Uterus (tissue), 4 donors: ENCODE measurements around the gene TLE1. TPM values are rescaled to one million over a fixed set of nuclear protein-coding genes. Genes with fewer than 3 reads are reported as not detected.

ENCODE experiments used
- DNase-seq, 2 donors: peaks; one replicate each; pipeline ENCODE4 v3.0.0-alpha.2; 2019 to 2020
- H3K27ac ChIP-seq, 2 donors: fragments of 200-600 bp; sonication (generic); 1 replicate in 1 of 2; 2 replicates in 1 of 2; pipeline ENCODE4 v1.5.1; 2016 to 2018
- H3K27me3 ChIP-seq, 2 donors: fragments of 200-600 bp; sonication (generic); one replicate each; pipeline ENCODE4 v1.5.1; 2018 to 2019; ENCODE audit warnings: control low read depth in 1 of 2
- H3K36me3 ChIP-seq, 2 donors: fragments of 200-600 bp; sonication (generic); one replicate each; pipeline ENCODE4 v1.5.1; 2019; ENCODE audit warnings: control low read depth in 1 of 2
- H3K4me1 ChIP-seq, 2 donors: fragments of 200-600 bp; sonication (generic); one replicate each; pipeline ENCODE4 v1.5.1; 2018 to 2019; ENCODE audit warnings: control low read depth in 1 of 2
- H3K4me3 ChIP-seq, 2 donors: fragments of 200-600 bp; sonication (generic); 1 replicate in 1 of 2; 2 replicates in 1 of 2; pipeline ENCODE4 v1.5.1; 2018 to 2019; ENCODE audit warnings: mild to moderate bottlenecking in 1 of 2
- H3K9me3 ChIP-seq, 2 donors: fragments of 200-600 bp; sonication (generic); one replicate each; pipeline ENCODE4 v1.5.1; 2019; ENCODE audit warnings: control low read depth in 1 of 2
- CTCF ChIP-seq, 4 experiments: fragments of 200-600 bp in 2 of 4; fragments of 450-650 bp in 2 of 4; sonication (generic) in 2 of 4; IDR thresholded peaks; one replicate each; pipeline ENCODE4 v1.5.1; 2016 to 2019; ENCODE audit warnings: antibody characterized with exemption in 4 of 4, mild to moderate bottlenecking in 2 of 4, moderate library complexity in 1 of 4
- POLR2A ChIP-seq, 2 donors: fragments of 450-650 bp; IDR thresholded peaks; one replicate each; pipeline ENCODE4 v1.6.1; 2016; ENCODE audit warnings: antibody characterized with exemption in 2 of 2, mild to moderate bottlenecking in 1 of 2, moderate library complexity in 1 of 2
- intact Hi-C: fragments of 100-400 bp; cut with DNase I; formaldehyde crosslinking; loops from one replicate; pipeline ENCODE4 v1.15.1; 2023; ENCODE audit warnings: low total_unique reads
- total RNA-seq, 4 donors: library from RNA; depleted of rRNA in 3 of 4; stranded (reverse); fragments of >200 nt in 3 of 4; gene quantifications; one replicate each; pipeline versions ENCODE4 v1.1.0 to v1.2.4, GENCODE V29; 2014 to 2023
- donor health status: DM: yes; HTN: yes; CAD: no.

TLE1 gene
- total RNA-seq, 4 donors from 2014 or later, result 31.0 to 124 (median 62.6) TPM

GRCh38 chr9:81613002-81613812, 76.1 kb downstream of the TLE1 start:
- intact Hi-C loops, result no loop called here
- Histone ChIP-seq H3K27me3 (no peaks in the 10 kb centered on the region), H3K9me3 (no peaks in the 10 kb centered on the region), H3K27ac (peak overlapping the region; percentile 76 to 85), H3K4me3 (no peak overlapping the region), H3K4me1 (no peaks in the 10 kb centered on the region), H3K36me3 (no peaks in the 10 kb centered on the region)
- no peak for TF ChIP-seq POLR2A (IDR thresholded peaks at IDR 0.05)
- TF ChIP-seq CTCF (IDR thresholded peaks at IDR 0.05), result no peak
- peak; percentile 75 to 76 for DNase-seq

- intact Hi-C loops, result no loop called here
- H3K27ac ChIP-seq, result peak overlapping the region in 1 of 2 donors; percentile 76
- H3K4me1 ChIP-seq, result no peaks in the 10 kb centered on the region
- H3K4me3 ChIP-seq, result no peak overlapping the region
- no peaks in the 10 kb centered on the region for H3K27me3 ChIP-seq
- H3K36me3 ChIP-seq, result no peaks in the 10 kb centered on the region
- no peaks in the 10 kb centered on the region for H3K9me3 ChIP-seq
- TF ChIP-seq CTCF (IDR thresholded peaks at IDR 0.05), result no peak
- TF ChIP-seq POLR2A (IDR thresholded peaks at IDR 0.05), result no peak
- no peak for DNase-seq
These were observed 77.7 kb downstream of the TLE1 start for GRCh38 chr9:81611664-81612063.

- H3K27ac ChIP-seq, result peak overlapping the region in 1 of 2 donors; percentile 19
- no peak for DNase-seq
- H3K36me3 ChIP-seq, result no peaks in the 10 kb centered on the region
- intact Hi-C loops, result no loop called here
- no peaks in the 10 kb centered on the region for H3K27me3 ChIP-seq
- no peak for TF ChIP-seq POLR2A (IDR thresholded peaks at IDR 0.05)
- TF ChIP-seq CTCF (IDR thresholded peaks at IDR 0.05), result no peak
- H3K9me3 ChIP-seq, result no peaks in the 10 kb centered on the region
- H3K4me3 ChIP-seq, result no peak overlapping the region
- H3K4me1 ChIP-seq, result no peaks in the 10 kb centered on the region
These were observed 78.6 kb downstream of the TLE1 start for GRCh38 chr9:81610740-81611107.

- TF ChIP-seq POLR2A (IDR thresholded peaks at IDR 0.05), result no peak
- TF ChIP-seq CTCF (IDR thresholded peaks at IDR 0.05), result no peak
- H3K9me3 ChIP-seq, result no peaks in the 10 kb centered on the region
- intact Hi-C loops, result no loop called here
- no peaks in the 10 kb centered on the region for H3K4me1 ChIP-seq
- DNase-seq, result no peak
- no peak overlapping the region for H3K4me3 ChIP-seq
- peak overlapping the region; percentile 19 to 52 for H3K27ac ChIP-seq
- no peaks in the 10 kb centered on the region for H3K36me3 ChIP-seq
- no peaks in the 10 kb centered on the region for H3K27me3 ChIP-seq
These were observed 79.3 kb downstream of the TLE1 start for GRCh38 chr9:81609782-81610739.

GRCh38 chr9:81608289-81608657, 81.1 kb downstream of the TLE1 start:
- no peaks in the 10 kb centered on the region for H3K4me1 ChIP-seq
- intact Hi-C loops, result no loop called here

More at GRCh38 chr9:81608289-81608657, 81.1 kb downstream of the TLE1 start:
- TF ChIP-seq CTCF (IDR thresholded peaks at IDR 0.05), result no peak
- TF ChIP-seq POLR2A (IDR thresholded peaks at IDR 0.05), result no peak
- DNase-seq, result no peak
- Histone ChIP-seq H3K27ac (no peak overlapping the region), H3K4me3 (no peak overlapping the region), H3K9me3 (no peaks in the 10 kb centered on the region), H3K27me3 (no peaks in the 10 kb centered on the region), H3K36me3 (no peaks in the 10 kb centered on the region)
